HG02571 (cell line): ENCODE measurements around the gene PLCL2.

Experiments used
- ATAC-seq: cut with Tn5 transposase; IDR thresholded peaks from one replicate; pipeline ENCODE4 v1.9.1; 2021; ENCODE audit warnings: mild to moderate bottlenecking, moderate library complexity; ENCODE audit not compliant: unreplicated experiment

PLCL2 gene

GRCh38 chr3:17007284-17007683 is 122.5 kb downstream of the PLCL2 start:
- ATAC-seq: no peak

GRCh38 chr3:17009826-17010225 is 125.1 kb downstream of the PLCL2 start:
- no peak for ATAC-seq

GRCh38 chr3:17011728-17012338 is 127.1 kb downstream of the PLCL2 start:
- no peak for ATAC-seq

DNA sequence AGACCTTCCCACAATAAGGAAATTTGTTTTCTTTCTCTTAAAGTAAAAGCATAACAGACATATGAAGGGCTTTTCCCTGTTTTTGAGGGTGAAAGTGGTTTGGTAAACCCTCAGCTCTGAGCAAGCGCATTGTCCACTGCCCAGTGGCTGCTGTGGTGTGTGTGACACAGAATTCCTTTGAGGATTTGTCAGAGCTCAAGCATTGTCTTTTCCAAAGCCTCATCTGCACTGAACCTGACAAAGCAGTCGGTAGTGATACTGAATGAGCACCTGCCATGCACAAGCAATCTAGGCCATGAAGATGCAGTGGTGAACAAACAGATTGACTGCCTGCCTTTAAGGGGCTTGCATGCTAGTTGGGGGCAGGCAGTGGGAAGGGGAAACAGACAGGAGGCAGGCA is 128.3 kb downstream of the PLCL2 start:
- no peak for ATAC-seq

DNA sequence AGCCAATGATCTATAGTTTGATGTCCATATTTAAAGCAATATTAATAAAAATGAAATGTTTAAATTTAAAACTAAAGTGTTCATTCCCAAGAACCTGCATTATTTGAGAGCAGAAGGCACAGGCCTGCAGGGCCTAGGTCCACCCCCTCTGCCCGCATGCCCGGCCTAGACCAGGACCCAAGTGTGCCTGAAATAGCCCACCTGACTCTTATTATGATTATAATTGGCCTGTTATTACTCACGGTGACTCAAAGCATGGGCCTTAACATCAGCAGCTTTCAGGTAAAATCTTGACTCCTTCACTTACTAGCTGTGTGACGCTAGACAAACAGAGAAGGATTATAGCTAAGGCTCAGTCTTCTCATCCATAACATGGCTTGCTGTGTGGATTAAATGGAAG is 128.8 kb downstream of the PLCL2 start:
- no peak for ATAC-seq

- ATAC-seq: no peak
Observed at GRCh38 chr3:17014284-17014683, 129.5 kb downstream of the PLCL2 start.

- no peak for ATAC-seq
Observed at GRCh38 chr3:17014709-17015108, 130.0 kb downstream of the PLCL2 start.

GRCh38 chr3:17021614-17022013 is 136.9 kb downstream of the PLCL2 start:
- no peak for ATAC-seq

GRCh38 chr3:17023006-17023664 is 138.4 kb downstream of the PLCL2 start:
- ATAC-seq: peak; percentile 92

DNA sequence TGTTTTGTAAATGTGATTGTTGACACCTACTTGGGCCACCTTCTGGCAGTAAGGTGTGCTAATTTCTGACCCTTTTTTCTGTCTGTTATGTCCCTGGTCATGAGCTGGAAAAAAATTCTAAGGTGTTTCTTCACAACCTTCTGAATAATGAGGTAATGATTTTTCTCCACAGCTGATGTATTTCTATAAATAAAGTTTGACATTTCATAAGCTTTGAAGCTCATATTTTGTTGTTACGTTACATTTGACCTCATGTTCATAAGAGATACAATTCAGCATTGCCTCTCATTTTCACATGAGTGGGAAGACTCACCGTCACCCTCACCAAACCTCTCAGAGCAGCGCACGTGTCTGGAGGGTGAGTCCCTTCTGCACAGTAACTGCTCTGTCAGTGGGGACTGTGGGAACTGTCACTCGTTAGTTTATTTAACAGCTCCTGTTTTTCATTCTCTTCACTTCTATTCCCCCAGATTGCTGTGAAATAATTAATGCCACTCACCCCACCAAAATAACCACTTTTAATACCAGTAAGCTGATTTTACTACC is 140.9 kb downstream of the PLCL2 start:
- no peak for ATAC-seq

DNA sequence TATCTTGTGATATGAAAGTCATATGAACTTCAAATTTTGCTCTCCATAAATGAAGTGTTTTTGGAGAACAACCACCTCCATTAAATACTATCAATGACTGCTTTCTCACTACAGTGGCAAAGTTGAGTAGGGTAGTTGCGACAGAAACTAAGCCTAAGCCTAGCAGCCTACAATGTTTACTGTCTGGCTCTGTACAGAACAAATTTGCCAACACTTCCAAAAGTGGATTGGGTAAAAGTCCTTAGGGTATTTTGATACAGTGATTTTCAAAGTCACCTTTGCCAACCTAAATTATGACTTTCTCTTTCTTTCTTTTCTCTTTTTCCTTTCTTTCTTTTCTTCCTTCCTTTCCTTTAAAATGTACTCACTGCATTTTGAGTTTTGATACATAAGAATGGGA is 142.6 kb downstream of the PLCL2 start:
- ATAC-seq: no peak

GRCh38 chr3:17028363-17028762 is 143.6 kb downstream of the PLCL2 start:
- ATAC-seq: no peak

GRCh38 chr3:17030438-17030837 is 145.7 kb downstream of the PLCL2 start:
- no peak for ATAC-seq

GRCh38 chr3:17030956-17031652 is 146.3 kb downstream of the PLCL2 start:
- no peak for ATAC-seq

- no peak for ATAC-seq
Observed at GRCh38 chr3:17032407-17033034, 147.8 kb downstream of the PLCL2 start.

- no peak for ATAC-seq
Observed at GRCh38 chr3:17033516-17034168, 148.9 kb downstream of the PLCL2 start.

DNA sequence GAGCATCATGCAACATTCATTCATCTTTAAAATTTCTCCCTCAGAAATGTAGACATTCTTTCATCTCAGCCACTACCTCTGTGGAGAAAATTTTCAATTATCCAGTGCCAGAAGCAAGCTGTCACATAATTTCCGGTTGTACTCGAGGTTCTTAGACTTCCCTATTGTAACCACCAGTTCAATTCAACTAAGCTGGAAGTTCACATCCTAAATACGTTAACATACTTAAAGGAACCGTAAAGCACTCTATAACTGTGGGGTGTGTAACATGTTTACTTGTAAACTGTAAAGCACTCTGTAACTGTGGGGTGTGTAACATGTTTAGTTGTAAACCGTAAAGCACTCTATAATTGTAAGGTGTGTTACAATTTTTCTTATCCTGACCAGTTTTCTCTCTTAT is 150.3 kb downstream of the PLCL2 start:
- ATAC-seq: no peak

DNA sequence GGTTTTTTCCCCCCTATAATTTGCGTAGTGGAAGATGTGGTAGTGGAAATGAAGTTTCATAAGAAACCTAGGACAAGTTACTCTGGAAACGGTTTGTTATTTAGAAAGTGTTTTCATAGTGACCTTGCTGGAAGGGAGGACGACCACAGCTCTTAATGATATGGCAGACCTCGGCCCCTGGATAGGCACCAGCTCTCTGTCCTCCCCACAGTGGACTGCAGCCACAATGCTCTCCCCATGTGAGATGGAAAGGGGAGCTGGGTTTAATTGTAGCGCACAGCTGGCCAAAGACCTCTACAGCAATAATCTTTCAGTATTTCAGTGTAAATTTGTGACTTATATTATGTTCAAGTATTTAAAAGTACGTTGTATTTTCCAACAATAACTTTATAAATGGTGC is 151.2 kb downstream of the PLCL2 start:
- no peak for ATAC-seq

GRCh38 chr3:17038141-17038540 is 153.4 kb downstream of the PLCL2 start:
- ATAC-seq: no peak

DNA sequence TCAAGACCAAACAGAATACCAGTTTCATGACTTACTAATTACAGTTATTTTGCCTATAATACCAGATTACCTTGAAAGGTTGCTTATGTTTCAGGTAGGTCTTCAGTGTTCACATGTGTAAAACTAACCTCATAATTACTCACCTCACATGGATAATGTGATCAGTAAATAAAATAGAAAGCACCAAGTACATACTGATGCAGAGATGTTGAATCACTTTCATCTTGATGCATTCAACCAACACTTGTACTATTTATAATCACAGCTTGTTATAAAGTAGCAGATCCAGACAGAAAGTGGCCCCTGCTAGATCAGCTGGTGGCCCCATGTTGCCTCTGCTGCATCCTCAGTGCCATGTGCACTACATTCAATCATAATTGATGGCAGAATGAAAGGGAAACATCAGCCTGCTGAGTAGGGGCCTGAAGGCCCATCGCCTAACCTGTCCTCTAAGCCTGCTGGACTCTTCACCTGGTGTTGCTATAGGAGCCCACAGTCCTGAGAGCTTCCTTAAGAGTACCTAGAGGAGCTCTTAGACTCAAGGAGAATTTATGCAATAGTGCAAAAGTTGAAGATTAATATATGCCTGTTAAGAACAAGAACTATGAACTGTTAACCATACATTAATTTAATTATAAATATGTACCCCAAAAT is 154.3 kb downstream of the PLCL2 start:
- no peak for ATAC-seq

DNA sequence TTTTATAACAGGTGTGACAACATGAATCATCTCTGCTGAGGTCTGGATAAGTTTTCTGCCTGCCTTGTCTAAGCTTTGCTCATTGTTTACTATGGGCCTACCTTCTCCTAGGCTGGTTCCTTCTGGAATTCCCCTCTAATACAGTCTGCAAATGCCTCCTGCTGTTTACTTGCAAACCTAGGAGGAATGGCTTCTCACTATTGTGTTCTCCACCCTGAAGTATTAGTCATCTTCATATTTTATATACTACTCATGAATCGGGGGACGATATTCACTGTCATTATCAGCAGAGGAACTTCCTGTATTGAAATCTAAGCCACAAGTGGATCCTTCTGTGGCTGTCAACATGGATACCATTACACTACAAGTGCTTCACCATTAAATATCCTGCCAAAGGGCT is 154.8 kb downstream of the PLCL2 start:
- ATAC-seq: no peak
